Measurements from ENCODE around the gene PHF21A. TPM values are rescaled to one million over a fixed set of nuclear protein-coding genes. Genes with fewer than 3 reads are reported as not detected.
A peak's percentile ranks its signal among the peaks of the same experiment; 100 is the strongest.

Gene PHF21A
- total RNA-seq, 2 experiments from 2014 or later: 59.5 to 66.2 TPM

- DNase-seq: peak in 2 of 14 experiments; percentile 6 to 30
- no peaks in the 10 kb centered on the region for H3K36me3 ChIP-seq (ENCODE audit: insufficient read depth, low read length)
- peak overlapping the region; percentile 85 for H3K27ac Mint-ChIP-seq
- ChIA-PET POLR2A (interaction anchor here (1.2 to 1.5 kb wide), 2 partner anchors 16 to 22 kb away, joined by 3 to 5 read pairs; no protein-coding TSS in a partner anchor), CTCF (interaction anchor here (1.2 to 2.5 kb wide), 2 partner anchors 8 to 11 kb away, joined by 3 to 11 read pairs; no protein-coding TSS in a partner anchor)
- H3K27me3 ChIP-seq (ENCODE audit: control insufficient read depth in 1 of 2, insufficient read depth in 2 of 2, low read length in 2 of 2): no peaks in the 10 kb centered on the region
- no peaks in the 10 kb centered on the region for H3K9me3 ChIP-seq (ENCODE audit: control insufficient read depth in 1 of 2, insufficient read depth in 1 of 2, low read length in 2 of 2)
- H3K4me1 ChIP-seq (ENCODE audit: insufficient read depth, low read length): peaks cover 10% of the 10 kb centered on the region
- no peak for TF ChIP-seq CTCF (IDR thresholded peaks at IDR 0.05)
- H3K27me3 Mint-ChIP-seq: peaks cover 4% of the 10 kb centered on the region
- H3K4me3 Mint-ChIP-seq: peak overlapping the region; percentile 65
- no peaks in the 10 kb centered on the region for H3K9me3 Mint-ChIP-seq
- peak overlapping the region; percentile 49 to 71 for H3K27ac ChIP-seq (ENCODE audit: low read depth in 1 of 2, low read length in 2 of 2)
- H3K4me3 ChIP-seq (ENCODE audit: low read length): peak overlapping the region; percentile 3
- ATAC-seq (ENCODE audit: poor library complexity): no peak
- H3K4me1 Mint-ChIP-seq (ENCODE audit: low read depth): peaks cover 67% of the 10 kb centered on the region
- H3K36me3 Mint-ChIP-seq (ENCODE audit: low read depth): peaks cover 19% of the 10 kb centered on the region
- intact Hi-C loops (cut with DNase I, micrococcal nuclease): loop anchor here in 1 of 2 experiments (10.0 kb wide), 2 partner anchors 579 to 1309 kb away; partner anchors contain the start of gene PSMC3
These were observed 5.1 kb downstream of the PHF21A start for GRCh38 chr11:46116007-46116711.

- H3K9me3 Mint-ChIP-seq: no peaks in the 10 kb centered on the region
- intact Hi-C loops (cut with DNase I, micrococcal nuclease): loop anchor here in 1 of 2 experiments (5.0 to 10.0 kb wide), 3 partner anchors 477 to 1310 kb away; partner anchors contain the start of genes AMBRA1 and PSMC3
- H3K4me3 ChIP-seq (ENCODE audit: low read length): no peak overlapping the region
- no peaks in the 10 kb centered on the region for H3K36me3 ChIP-seq (ENCODE audit: insufficient read depth, low read length)
- no peaks in the 10 kb centered on the region for H3K9me3 ChIP-seq (ENCODE audit: control insufficient read depth in 1 of 2, insufficient read depth in 1 of 2, low read length in 2 of 2)
- H3K27me3 ChIP-seq (ENCODE audit: control insufficient read depth in 1 of 2, insufficient read depth in 2 of 2, low read length in 2 of 2): no peaks in the 10 kb centered on the region
- H3K27me3 Mint-ChIP-seq: no peaks in the 10 kb centered on the region
- H3K27ac Mint-ChIP-seq: peak overlapping the region; percentile 85
- H3K4me3 Mint-ChIP-seq: no peak overlapping the region
- peaks cover 10% of the 10 kb centered on the region for H3K36me3 Mint-ChIP-seq (ENCODE audit: low read depth)
- CTCF ChIA-PET: no interaction called here
- no peak for ATAC-seq (ENCODE audit: poor library complexity)
- H3K27ac ChIP-seq (ENCODE audit: low read depth in 1 of 2, low read length in 2 of 2): peak overlapping the region; percentile 7 to 32
- H3K4me1 Mint-ChIP-seq (ENCODE audit: low read depth): peaks cover 67% of the 10 kb centered on the region
- TF ChIP-seq CTCF (IDR thresholded peaks at IDR 0.05): no peak
- DNase-seq: no peak
- POLR2A ChIA-PET: interaction anchor here (1.5 kb wide), 1 partner anchor 15 kb away, joined by 5 read pairs; no protein-coding TSS in a partner anchor
- peaks cover 10% of the 10 kb centered on the region for H3K4me1 ChIP-seq (ENCODE audit: insufficient read depth, low read length)
These were observed 6.3 kb downstream of the PHF21A start for GRCh38 chr11:46114961-46115360.

GRCh38 chr11:46114378-46114777 lies 6.9 kb downstream of the PHF21A start:
- H3K4me1 Mint-ChIP-seq (ENCODE audit: low read depth): peaks cover 66% of the 10 kb centered on the region
- CTCF ChIA-PET: no interaction called here
- POLR2A ChIA-PET: no interaction called here

More at GRCh38 chr11:46114378-46114777, 6.9 kb downstream of the PHF21A start:
- Mint-ChIP-seq H3K27me3 (no peaks in the 10 kb centered on the region), H3K27ac (peak overlapping the region; percentile 85), H3K4me3 (no peak overlapping the region), H3K36me3 (ENCODE audit: low read depth) (peaks cover 5% of the 10 kb centered on the region), H3K9me3 (no peaks in the 10 kb centered on the region)
- no peak for TF ChIP-seq CTCF (IDR thresholded peaks at IDR 0.05)
- H3K36me3 ChIP-seq (ENCODE audit: insufficient read depth, low read length): no peaks in the 10 kb centered on the region
- intact Hi-C loops (cut with DNase I, micrococcal nuclease): loop anchor here in 1 of 2 experiments (5.0 to 10.0 kb wide), 3 partner anchors 478 to 1310 kb away; partner anchors contain the start of genes AMBRA1 and PSMC3
- H3K4me1 ChIP-seq (ENCODE audit: insufficient read depth, low read length): peaks cover 10% of the 10 kb centered on the region
- no peak overlapping the region for H3K4me3 ChIP-seq (ENCODE audit: low read length)
- no peaks in the 10 kb centered on the region for H3K27me3 ChIP-seq (ENCODE audit: control insufficient read depth in 1 of 2, insufficient read depth in 2 of 2, low read length in 2 of 2)
- no peak for ATAC-seq (ENCODE audit: poor library complexity)
- peak overlapping the region in 1 of 2 donors; percentile 32 for H3K27ac ChIP-seq (ENCODE audit: low read depth in 1 of 2, low read length in 2 of 2)
- H3K9me3 ChIP-seq (ENCODE audit: control insufficient read depth in 1 of 2, insufficient read depth in 1 of 2, low read length in 2 of 2): no peaks in the 10 kb centered on the region
- DNase-seq: no peak

Data from CD4-positive, alpha-beta T cell (primary cell).